ENCODE results near the gene ITSN1. TPM values are rescaled to one million over a fixed set of nuclear protein-coding genes. Genes with fewer than 3 reads are reported as not detected.

Gene ITSN1
- polyA plus RNA-seq, 3 donors = 41.7 to 57.8 (median 52.6) TPM

DNA sequence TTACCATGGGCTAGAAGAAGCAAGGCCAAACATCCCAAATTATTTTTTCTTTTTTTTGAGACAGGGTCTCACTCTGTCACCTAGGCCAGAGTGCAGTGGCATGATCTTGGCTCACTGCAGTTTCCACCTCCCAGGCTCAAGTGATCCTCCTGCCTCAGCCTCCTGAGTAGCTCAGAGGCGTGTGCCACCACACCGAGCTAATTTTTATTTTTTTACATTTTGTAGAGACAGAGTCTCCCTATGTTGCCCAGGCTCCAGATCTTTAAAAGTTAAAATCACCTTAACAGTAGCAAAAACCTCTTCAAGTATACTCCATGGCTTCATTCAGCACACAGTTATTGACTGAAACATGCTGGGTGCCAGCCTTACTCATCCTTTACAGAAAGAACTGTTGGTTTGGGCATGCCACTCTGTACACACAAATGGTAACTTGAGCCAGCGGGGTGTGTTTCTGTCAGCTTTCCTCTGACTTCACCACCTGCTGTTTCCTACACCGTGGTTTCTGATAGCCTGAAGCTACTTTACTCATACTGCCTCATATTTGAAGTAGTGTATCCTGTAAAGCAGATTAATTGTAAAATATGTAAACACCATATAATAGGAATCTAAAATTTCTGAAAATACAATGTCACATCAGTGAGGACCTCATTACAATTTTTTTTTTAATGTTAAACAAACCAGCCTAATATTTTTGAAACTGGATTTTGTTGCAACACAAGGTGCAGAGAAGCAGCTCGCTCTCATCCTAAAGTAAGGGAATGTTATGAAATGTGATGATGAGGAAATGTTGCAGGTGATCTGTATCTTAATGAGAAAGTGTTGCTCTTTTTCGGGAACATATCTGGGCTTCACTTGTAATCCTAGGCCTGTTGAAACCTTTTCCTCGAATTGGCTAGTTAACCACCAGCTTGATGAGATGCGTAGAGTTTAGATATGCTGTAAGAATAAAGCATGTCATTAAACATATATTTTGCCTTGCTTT, 159.4 kb downstream of the ITSN1 start:
- DNase-seq = peak; percentile 42

DNA sequence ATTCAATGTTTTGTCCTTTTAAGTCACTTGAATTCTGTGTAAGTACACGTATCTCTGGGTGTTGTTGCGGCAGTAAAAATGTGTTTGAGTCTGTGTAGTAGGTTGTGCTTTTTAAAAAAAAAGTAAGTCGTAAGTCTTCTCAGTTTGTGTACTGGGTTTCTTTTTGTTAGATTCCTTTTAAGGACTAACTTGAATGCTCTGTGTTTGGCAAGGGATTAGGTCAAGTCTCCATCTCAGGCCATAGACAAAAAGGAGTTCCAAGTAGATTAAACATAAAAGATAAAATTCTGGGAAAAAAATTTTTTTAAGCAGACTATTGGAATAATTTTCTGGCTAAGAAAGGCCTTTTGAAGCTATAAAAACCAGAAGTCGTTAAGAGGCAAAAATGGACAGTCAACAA, 160.2 kb downstream of the ITSN1 start:
- DNase-seq = no peak

DNA sequence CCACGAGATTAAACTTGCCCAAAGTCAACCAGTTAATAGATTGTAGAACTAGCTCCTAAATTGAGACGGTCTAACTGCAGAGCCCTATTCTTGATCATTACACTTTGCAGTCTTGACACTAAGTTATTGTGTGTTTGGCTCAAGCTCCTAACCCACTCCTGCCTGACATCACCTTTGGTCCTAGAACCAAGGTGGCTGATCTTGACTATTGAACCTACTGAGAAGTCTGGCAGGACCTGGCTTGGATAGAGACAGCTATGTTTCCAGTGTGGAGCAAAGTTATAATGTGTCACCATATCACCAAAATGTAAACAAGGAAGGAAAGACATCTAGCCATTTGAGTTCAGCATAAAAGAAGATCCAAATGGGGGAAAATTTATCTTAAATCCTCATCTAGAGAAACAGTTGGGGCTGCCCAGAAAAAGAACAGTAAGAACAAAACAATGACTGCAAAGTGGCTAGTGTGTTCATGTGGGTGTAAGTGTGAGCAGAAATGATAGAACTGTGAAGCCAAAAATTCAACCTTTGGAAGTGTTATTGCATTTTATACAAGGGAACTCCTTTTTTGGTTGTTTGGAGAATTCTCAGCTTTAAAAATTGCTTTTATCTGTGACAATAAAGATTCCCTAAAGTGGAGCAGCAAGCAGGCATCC, 166.5 kb downstream of the ITSN1 start:
- DNase-seq = no peak

DNA sequence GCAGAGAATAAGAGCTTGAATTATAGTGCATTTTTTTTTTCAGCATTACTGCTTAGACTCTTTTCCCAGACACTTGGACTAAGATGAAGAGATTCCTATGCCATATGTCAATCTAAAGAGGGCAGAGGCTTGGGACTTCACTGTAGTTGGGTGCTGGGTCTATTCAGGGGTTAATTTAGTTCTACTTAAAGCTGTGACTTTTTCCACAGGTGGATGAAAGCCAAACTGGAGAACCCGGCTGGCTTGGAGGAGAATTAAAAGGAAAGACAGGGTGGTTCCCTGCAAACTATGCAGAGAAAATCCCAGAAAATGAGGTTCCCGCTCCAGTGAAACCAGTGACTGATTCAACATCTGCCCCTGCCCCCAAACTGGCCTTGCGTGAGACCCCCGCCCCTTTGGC, 168.5 kb downstream of the ITSN1 start:
- no peak for DNase-seq

DNA sequence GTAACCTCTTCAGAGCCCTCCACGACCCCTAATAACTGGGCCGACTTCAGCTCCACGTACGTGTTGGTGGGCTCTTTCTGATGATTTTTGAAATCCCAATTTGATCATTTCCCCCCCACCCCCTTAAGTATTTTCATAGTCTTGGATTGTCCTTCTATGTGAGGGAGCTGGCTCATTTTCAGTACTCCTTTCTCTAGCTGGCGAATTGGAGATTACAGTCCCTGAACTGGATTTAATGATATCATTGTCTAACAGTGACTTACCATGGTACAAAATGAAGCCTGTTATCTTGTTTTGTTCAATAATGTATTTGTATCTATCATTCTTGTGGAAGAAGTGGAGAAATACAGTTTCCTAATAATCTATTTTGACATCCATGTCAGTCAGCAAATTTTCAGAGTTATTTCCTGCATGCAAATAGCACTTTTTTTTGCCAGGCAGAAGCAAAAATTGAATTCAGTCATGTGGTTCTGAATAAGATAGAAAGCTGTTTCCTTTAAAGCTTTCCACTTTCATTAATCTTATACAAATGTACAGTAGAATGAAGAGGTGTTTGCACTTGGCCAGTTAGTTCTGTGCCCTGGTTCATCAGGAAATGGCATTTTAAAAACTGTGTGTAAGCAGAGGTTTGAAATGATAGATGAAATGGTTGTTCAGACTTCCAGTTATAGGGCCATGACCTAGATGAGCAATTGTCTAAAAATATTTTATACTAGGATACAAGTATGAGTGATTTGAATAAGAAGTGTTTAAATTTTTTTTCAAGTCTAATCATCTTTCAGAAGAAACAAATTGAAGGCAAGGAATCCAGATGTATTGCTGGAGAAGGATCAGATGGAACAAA, 169.1 kb downstream of the ITSN1 start:
- no peak for DNase-seq

DNA sequence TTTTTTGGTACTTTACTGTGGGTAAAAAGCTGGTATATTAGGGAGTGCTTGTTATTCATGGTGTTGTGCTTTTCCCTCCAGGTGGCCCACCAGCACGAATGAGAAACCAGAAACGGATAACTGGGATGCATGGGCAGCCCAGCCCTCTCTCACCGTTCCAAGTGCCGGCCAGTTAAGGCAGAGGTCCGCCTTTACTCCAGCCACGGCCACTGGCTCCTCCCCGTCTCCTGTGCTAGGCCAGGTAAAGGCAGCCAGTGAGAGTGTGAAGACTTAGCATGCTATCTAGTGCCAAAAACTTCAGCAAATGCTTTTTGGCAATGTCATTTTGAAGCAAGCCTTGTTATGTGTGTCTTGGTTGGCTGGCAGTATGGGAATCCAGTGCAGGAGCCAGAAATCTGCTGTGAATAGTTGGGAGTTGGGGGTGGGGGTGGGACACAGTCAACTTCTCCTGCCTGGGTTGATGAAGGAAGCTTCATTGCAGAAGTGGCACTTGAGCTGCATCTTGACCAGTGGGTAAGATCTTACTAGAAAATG, 171.6 kb downstream of the ITSN1 start:
- DNase-seq = no peak

DNA sequence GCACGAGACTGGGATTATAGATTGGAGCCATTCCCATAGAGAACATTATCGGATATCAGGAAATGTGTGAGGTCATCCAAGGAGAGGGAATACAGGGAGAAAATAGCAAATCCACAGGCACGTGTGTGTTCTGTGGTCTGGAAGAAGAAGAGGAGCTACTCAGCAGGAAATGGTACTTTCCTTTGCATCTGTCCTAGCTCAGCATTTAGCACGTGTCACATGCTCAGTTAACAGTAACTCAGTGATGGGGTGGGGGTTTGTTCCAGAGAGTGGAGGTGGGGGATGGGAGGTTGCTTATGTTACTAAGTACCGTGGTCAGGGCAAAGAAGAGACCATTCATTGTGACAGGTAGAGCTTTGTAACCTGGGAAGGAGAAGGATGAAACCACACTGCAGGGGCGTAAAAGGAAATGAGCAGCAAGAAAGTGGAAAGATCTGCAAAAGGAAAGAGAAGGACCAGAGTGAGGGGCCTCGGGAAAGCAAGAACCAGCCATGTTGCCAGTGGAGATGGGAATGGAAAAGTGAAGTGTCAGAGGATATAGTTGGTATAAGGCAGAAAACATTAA, 172.9 kb downstream of the ITSN1 start:
- peak; percentile 30 for DNase-seq

DNA sequence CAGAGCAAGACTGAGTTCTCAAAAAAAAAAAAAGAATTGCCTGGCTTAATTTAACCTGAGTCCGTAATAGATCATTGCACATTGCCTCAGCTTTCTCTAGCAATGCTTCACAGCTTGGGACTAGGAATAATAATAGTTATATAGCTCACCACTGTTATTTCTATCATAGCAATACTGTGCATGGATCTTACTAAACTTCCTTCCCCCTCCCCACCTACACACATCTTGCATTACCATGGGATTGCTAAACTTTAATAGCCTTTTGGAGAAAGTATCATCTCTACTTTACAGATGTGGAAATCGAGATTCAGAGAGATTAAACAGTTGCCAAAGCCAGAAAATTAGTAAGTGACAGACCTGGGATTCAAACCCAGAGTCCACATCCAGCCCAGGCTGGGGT, 173.9 kb downstream of the ITSN1 start:
- DNase-seq = no peak

DNA sequence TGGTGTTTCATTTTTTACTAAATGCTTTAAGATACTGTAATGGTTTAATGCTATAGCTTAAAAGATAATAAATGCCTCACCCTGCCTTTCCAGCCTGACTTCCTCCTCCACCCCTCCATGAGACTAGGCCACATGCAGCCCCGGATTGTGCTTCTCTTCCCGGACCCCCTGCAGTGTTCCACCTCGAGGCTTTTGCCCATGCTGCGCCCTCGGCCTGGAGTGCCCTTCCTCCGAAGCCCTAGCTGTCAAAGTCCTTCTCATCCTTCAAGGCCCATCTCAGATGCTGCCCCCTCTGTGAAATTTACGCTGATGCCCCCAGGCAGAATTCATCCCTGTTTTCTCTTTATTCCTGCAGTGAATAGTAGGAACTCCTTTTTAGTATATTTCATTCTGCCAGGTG, 174.8 kb downstream of the ITSN1 start:
- no peak for DNase-seq

DNA sequence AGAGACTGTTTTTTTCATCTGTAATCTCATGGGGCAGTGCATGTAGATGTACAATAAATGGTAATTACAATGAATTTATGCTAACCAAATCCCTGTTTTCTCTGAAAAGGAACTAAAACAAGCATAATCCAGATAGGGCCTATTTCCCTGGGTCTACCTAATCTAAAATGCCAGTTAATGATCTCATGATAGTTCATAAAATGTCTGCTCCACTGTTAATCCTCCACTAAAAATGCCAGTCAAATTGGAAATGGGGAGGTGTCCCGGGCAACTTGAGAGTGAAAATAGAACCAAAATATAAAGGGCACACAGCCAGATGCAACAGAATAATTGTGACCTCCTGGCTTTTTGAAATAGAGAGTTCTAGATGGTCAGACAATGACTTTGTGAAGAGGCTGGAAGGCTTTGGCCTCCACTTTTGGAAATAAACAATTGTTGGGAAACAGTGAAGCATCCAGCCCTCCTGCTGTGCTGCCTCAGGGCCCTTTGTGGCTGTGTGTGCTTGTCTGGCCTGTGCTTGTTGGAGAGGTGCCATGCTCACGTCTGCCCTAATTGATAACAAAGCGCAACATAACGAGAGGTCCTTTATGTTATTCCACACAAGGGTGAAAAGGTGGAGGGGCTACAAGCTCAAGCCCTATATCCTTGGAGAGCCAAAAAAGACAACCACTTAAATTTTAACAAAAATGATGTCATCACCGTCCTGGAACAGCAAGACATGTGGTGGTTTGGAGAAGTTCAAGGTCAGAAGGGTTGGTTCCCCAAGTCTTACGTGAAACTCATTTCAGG, 175.6 kb downstream of the ITSN1 start:
- DNase-seq = no peak

DNA sequence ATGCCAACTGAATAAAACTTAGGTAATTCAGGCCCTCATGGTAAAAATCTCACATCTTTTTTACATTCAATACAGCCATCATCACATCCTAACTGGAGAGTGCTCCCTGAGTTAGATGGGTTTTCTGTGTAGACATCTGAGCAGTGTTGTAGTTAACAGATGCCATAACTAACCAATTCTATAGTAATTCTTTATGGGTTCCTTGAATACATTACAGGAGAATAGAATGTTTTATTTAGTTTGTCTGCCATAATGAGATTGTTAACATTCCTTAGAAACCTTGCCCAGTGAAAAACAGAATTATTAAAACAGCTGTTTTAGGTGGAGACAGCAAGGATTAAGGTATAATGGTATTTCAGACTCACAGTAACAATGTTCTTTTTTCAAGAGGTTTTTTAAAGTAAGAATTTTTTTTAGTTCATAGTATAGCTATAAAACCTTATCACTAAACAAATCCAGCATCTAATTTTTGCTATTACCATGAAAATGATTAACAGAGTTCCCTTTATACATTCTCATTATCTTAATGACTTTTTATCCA, 178.0 kb downstream of the ITSN1 start:
- DNase-seq = no peak

DNA sequence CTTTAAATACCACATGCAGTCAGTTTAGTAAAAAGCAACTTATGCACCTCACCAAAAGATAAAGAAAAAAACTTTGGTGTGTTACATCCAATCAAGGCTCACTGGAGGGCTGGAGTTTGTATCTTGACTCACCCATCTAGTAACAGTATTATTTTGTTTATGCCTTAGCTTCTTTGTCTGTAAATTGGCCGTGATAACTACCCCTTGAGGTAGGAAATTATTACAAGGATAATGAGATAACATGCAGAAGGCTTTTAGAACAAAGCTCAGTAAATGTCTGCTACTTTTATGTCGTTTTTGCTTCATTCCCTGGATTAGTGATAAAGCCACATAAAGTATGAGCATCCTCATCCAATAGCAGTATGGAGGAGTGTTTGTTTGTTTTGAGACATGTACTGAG, 178.5 kb downstream of the ITSN1 start:
- no peak for DNase-seq

DNA sequence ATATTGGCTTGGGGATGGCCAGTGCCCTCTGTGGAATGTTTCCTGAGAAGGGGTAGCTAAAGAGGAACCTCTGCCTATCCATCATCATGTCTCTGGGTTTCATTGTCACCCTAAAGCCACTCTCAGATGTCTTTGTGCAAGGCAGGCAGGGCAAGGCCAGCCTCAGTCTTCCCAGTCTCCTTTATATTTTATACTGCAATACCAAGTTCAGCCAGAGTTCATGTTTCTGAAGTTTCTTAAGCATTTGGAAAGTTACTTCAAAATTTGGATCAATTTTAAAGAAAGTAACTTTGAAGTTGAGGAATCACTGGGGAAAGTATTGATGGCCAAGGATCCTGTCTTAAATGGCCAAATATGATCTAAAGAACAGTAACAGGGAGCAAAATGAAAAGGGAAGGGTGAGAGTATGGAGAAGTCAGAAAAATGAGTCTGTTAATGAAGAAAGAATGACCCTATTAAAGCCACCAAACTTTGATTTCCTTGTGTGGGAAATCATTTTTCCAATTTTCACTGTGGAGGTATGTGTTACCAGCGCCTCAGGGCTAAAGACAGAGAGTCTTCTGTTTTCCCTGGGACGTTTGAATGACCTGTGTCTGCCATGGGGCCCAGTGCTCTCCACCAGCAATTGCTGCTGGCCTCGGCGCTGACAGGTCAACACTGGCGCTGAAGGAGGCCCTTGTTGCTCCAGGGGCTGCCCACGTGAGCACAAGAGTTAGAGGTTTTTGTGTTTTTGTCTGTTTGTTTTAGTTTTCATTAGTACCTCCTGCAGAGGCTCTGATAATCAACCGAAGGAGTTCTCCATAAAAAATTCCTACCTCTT, 179.4 kb downstream of the ITSN1 start:
- DNase-seq = no peak

DNA sequence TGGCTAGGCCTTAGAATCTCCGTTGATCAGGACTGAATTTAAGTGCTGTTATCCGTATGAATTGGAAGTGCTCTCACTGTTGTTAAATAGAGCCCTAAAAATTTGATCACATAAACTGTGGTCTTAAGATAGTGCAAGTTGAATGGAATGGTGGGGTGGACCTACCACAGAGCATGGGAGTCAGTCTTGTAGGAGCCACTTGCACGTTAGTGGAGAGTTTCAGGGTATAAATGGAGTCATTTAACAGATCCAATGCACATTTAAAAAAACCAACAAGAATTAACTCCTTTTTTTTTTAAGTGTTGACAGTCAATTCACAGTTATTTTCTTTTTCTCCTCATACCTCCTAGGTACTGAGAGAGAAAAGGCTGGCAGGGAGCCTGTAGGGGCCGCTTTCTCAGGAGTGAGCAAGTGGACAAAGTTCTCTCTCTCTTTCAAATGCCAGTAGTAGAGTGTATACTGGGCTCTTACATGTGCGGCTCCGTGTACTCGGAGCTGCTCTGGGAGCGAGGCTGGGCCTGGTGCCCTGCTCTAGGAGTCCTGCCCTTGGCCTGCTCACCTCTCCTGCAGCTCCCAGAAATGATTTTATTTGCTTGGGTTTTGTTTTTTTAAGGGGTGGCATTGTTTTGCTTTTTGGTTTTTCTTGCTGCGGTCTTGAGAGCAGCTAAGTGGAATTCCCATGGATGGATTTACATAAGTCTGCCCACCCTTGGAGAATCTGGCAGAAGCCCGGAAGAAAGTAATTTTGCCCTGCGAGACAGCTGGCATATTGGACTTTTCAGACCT, 182.0 kb downstream of the ITSN1 start:
- DNase-seq = no peak

DNA sequence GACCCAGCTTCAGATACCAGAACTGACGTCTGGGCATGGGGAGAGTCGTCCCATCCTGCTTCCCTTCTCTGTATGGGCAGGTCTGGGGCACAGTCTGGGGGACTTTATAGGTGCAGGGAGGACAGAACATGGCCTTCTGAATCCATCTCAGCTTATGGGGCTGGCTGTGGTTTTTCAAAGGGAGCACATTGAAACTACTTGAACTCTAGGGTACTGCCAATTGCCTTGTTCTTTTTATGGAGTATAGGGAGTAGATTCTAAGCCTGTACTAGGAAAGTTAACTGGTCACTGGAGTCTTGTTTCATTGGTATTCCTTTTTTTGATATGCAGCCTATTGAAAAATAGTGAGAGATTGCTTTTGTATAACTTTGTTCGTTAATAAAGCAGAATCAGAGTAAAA, 183.1 kb downstream of the ITSN1 start:
- DNase-seq = no peak

DNA sequence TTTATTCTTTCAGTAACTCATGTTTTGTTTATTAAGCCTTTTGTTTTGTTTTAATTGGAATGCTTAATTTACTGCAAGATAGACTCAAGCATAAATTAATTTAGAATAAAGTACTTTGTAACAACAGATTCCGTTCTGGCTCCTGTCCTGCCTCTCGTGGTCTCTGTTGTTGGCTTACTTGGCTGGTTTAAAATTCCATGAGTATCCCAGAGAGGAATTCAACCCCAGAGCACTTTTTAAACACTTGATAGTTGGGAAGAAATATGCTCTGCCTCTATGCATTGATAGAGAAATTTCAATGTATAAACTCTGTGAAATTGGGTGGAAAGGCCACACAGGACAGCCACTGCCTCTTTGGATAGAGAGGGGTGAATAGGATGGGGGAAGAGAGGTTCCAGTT, 183.6 kb downstream of the ITSN1 start:
- no peak for DNase-seq

DNA sequence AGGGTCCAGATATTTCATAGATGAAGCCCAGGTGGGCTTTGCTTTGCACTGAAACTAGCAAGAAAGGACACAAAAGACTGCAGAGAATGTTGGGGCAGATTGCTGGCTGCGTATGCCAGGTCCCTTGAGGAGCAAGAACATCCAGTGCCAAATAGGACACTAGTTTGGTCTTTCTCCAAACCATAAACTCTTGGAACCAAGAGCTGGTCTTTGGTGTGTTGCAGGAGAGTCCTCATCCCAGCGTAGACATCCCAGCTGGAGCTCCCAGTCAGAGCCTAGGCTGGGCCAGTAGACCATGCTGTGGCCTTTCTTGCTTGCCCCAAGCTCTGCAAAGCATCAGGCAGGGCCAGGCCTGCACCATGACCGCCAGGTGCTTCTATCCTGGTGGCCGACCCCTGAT, 185.8 kb downstream of the ITSN1 start:
- DNase-seq = no peak

DNA sequence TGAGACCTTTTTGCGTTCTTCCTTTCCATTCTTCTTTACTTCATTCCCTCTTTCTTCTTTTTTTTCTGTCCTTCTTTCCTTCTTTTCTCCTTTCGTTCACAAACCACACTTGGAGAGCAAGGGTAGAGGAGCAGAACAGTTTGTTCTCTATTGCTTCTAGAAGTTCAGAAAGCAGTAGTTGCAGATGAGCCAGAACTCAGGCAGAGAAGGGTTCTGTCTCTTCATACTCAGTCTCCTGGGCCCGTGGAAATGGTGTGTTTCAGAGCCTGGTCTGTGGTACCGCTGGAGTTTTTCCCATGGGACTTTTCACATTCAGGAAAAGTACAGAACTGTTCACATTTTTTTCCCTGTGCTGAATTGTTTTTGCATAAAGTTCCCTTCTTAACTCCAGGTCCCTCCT, 186.3 kb downstream of the ITSN1 start:
- no peak for DNase-seq

DNA sequence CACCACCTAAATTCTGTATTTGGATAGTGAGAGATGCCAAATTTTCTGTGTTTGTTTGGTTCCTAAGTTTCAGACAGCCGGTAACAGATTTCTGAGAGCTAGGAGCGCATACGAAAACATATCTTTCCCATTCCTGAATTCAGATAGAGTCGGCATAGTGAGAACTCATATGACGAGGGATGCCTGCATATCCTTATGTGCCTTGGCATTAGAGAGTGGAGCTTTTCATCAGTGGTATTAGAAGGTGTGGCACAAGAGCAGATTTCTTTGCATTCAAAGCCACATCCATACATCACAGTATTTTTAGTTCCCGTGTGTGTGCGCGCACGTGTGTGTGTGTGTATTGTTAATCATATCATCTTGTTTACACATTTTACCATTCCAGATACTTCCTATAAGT, 187.5 kb downstream of the ITSN1 start:
- no peak for DNase-seq
